NB4 (cell line): Measurements from ENCODE around the gene TMPRSS6.

Experiments
- MYC ChIP-seq: IDR thresholded peaks from 2 replicates; pipeline ENCODE4 v1.6.1; 2011; ENCODE audit warnings: low read depth, low read length
- POLR2A ChIP-seq: IDR thresholded peaks from 2 replicates; pipeline ENCODE4 v1.6.1; 2011; ENCODE audit warnings: mild to moderate bottlenecking; ENCODE audit not compliant: insufficient read length; ENCODE audit errors: extremely low read depth
- TF ChIP-seq, protein P1 (sequence below): IDR thresholded peaks from one replicate; pipeline ENCODE4 v1.5.1; 2012; ENCODE audit warnings: low read depth, low read length
- TF ChIP-seq, protein P2 (sequence below): IDR thresholded peaks from 2 replicates; pipeline ENCODE4 v1.6.1; 2011; ENCODE audit warnings: low read depth, low read length

- TF ChIP-seq, protein P1, sequence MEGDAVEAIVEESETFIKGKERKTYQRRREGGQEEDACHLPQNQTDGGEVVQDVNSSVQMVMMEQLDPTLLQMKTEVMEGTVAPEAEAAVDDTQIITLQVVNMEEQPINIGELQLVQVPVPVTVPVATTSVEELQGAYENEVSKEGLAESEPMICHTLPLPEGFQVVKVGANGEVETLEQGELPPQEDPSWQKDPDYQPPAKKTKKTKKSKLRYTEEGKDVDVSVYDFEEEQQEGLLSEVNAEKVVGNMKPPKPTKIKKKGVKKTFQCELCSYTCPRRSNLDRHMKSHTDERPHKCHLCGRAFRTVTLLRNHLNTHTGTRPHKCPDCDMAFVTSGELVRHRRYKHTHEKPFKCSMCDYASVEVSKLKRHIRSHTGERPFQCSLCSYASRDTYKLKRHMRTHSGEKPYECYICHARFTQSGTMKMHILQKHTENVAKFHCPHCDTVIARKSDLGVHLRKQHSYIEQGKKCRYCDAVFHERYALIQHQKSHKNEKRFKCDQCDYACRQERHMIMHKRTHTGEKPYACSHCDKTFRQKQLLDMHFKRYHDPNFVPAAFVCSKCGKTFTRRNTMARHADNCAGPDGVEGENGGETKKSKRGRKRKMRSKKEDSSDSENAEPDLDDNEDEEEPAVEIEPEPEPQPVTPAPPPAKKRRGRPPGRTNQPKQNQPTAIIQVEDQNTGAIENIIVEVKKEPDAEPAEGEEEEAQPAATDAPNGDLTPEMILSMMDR = no peak
- TF ChIP-seq POLR2A (no peak), MYC (no peak)
- TF ChIP-seq, protein P2, sequence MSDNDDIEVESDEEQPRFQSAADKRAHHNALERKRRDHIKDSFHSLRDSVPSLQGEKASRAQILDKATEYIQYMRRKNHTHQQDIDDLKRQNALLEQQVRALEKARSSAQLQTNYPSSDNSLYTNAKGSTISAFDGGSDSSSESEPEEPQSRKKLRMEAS = no peak
These were observed 35.0 kb downstream of the TMPRSS6 start for GRCh38 chr22:37074537-37074936.
